ENCODE measurements around the gene PPP3CB. TPM values are rescaled to one million over a fixed set of nuclear protein-coding genes. Genes with fewer than 3 reads are reported as not detected.

The PPP3CB gene
- total RNA-seq, 1 donor from 2014 or later, result 64.5 TPM

DNA sequence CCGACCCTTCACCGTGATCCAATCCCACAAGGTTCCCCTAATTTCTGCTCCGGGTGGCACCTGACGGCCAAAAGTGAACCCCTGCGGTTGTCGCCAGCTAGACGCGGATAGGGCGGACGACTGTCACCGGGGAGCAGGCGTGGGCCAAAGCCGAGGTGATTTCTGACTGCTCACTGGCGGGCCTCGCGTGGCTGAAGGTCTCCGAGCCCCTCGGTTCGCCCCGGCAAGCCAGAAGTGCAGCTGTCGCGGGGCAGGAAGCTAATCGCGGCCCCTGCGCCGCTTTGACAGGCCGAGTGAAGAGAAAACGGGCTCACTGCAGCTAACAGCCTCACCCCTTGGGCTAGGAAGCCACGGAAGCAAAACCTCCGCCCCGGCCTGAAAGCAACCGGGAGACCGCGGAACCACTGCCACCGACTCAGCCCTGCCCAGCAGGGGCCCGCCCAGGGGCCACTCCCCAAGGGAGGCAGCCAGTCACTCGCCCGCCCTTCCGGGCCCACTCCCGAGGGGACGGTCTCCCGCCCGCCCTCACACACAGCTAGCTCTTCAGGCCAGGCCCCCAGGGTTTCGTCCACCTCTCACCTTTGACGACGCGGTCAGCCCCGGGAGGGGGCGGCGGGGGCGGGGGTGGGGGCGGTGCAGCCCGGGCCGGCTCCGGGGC is 469 bp downstream of the PPP3CB start:
- no peaks in the 10 kb centered on the region for H3K9me3 ChIP-seq (replicated peaks)
- peaks cover 58% of the 10 kb centered on the region for H3K4me1 ChIP-seq
- TF ChIP-seq, protein P1, sequence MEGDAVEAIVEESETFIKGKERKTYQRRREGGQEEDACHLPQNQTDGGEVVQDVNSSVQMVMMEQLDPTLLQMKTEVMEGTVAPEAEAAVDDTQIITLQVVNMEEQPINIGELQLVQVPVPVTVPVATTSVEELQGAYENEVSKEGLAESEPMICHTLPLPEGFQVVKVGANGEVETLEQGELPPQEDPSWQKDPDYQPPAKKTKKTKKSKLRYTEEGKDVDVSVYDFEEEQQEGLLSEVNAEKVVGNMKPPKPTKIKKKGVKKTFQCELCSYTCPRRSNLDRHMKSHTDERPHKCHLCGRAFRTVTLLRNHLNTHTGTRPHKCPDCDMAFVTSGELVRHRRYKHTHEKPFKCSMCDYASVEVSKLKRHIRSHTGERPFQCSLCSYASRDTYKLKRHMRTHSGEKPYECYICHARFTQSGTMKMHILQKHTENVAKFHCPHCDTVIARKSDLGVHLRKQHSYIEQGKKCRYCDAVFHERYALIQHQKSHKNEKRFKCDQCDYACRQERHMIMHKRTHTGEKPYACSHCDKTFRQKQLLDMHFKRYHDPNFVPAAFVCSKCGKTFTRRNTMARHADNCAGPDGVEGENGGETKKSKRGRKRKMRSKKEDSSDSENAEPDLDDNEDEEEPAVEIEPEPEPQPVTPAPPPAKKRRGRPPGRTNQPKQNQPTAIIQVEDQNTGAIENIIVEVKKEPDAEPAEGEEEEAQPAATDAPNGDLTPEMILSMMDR (IDR thresholded peaks at IDR 0.05; ENCODE audit: borderline replicate concordance), result no peak
- no peaks in the 10 kb centered on the region for H3K27me3 ChIP-seq (ENCODE audit: low read depth)
- peaks cover 27% of the 10 kb centered on the region for H3K36me3 ChIP-seq
- peak; percentile 90 for DNase-seq
- H3K4me3 ChIP-seq, result peak overlapping the region; percentile 97
- intact Hi-C loops (cut with micrococcal nuclease), result no loop called here
- peak overlapping the region; percentile 99 for H3K27ac ChIP-seq (replicated peaks)

- Histone ChIP-seq H3K4me1 (peaks cover 63% of the 10 kb centered on the region), H3K27me3 (ENCODE audit: low read depth) (no peaks in the 10 kb centered on the region), H3K9me3 (replicated peaks) (no peaks in the 10 kb centered on the region), H3K4me3 (peak overlapping the region; percentile 97), H3K36me3 (peaks cover 22% of the 10 kb centered on the region), H3K27ac (replicated peaks) (peak overlapping the region; percentile 99)
- DNase-seq, result no peak
- TF ChIP-seq, protein P1 (IDR thresholded peaks at IDR 0.05; ENCODE audit: borderline replicate concordance), result no peak
- intact Hi-C loops (cut with micrococcal nuclease), result no loop called here
Measured at GRCh38 chr10:73494877-73495225, 973 bp downstream of the PPP3CB start.

GRCh38 chr10:73494213-73494612 is 1.6 kb downstream of the PPP3CB start:
- peak overlapping the region; percentile 97 for H3K4me3 ChIP-seq
- peaks cover 15% of the 10 kb centered on the region for H3K36me3 ChIP-seq
- DNase-seq, result no peak
- intact Hi-C loops (cut with micrococcal nuclease), result no loop called here
- peaks cover 68% of the 10 kb centered on the region for H3K4me1 ChIP-seq
- no peaks in the 10 kb centered on the region for H3K9me3 ChIP-seq (replicated peaks)
- no peaks in the 10 kb centered on the region for H3K27me3 ChIP-seq (ENCODE audit: low read depth)
- peak overlapping the region; percentile 99 for H3K27ac ChIP-seq (replicated peaks)
- TF ChIP-seq, protein P1 (IDR thresholded peaks at IDR 0.05; ENCODE audit: borderline replicate concordance), result no peak

- Histone ChIP-seq H3K4me3 (peak overlapping the region; percentile 97), H3K4me1 (peaks cover 68% of the 10 kb centered on the region), H3K27ac (replicated peaks) (no peak overlapping the region), H3K27me3 (ENCODE audit: low read depth) (no peaks in the 10 kb centered on the region), H3K36me3 (peaks cover 11% of the 10 kb centered on the region), H3K9me3 (replicated peaks) (no peaks in the 10 kb centered on the region)
- no peak for DNase-seq
- TF ChIP-seq, protein P1 (IDR thresholded peaks at IDR 0.05; ENCODE audit: borderline replicate concordance), result no peak
- intact Hi-C loops (cut with micrococcal nuclease), result no loop called here
Measured at GRCh38 chr10:73493781-73494180, 2.0 kb downstream of the PPP3CB start.

DNA sequence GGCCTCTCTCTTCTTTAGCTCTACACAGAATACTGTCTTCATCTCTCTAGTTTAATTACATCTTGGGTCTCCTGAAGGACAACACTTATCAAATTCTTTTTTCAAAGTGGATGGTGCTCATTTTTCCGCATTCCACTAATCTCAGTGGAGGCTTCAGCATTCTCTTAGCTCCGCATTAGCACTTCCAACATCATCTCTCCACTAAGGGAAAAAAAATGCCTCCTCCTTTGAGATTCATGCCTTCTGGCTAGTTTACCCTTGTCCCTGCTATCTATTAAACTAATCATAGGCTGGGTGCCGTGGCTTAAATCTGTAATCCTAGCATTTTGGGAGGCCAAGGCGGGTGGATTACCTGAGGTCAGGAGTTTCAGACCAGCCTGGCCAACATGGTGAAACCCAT is 9.2 kb downstream of the PPP3CB start:
- no peak for DNase-seq
- H3K4me3 ChIP-seq, result no peak overlapping the region
- H3K27me3 ChIP-seq (ENCODE audit: low read depth), result no peaks in the 10 kb centered on the region
- peaks cover 30% of the 10 kb centered on the region for H3K4me1 ChIP-seq
- intact Hi-C loops (cut with micrococcal nuclease), result no loop called here
- peaks cover 14% of the 10 kb centered on the region for H3K36me3 ChIP-seq
- no peaks in the 10 kb centered on the region for H3K9me3 ChIP-seq (replicated peaks)
- H3K27ac ChIP-seq (replicated peaks), result no peak overlapping the region
- TF ChIP-seq, protein P1 (IDR thresholded peaks at IDR 0.05; ENCODE audit: borderline replicate concordance), result no peak

Measured in left ventricle myocardium inferior (tissue), 1 donor.